Psoas muscle (tissue), 8 donors: ENCODE data around the gene GIPC3. TPM values are rescaled to one million over a fixed set of nuclear protein-coding genes. Genes with fewer than 3 reads are reported as not detected.

ENCODE experiments used
- ATAC-seq, 4 donors: fragments of 200-7000 bp; cut with Tn5 transposase; one replicate each; pipeline ENCODE4 v1.9.1; 2020; ENCODE audit warnings: moderate library complexity in 3 of 4, mild to moderate bottlenecking in 2 of 4
- DNase-seq, 2 donors: peaks; one replicate each; pipeline ENCODE4 v3.0.0-alpha.2; 2020
- H3K27ac ChIP-seq: fragments of 200-600 bp; one replicate; pipeline ENCODE4 v1.8.0; 2022
- H3K27me3 ChIP-seq, 3 donors: fragments of 200-600 bp in 1 of 3; one replicate each; pipeline versions ENCODE4 v1.6.1 to v1.8.0; 2013 to 2022; ENCODE audit warnings: low read length in 2 of 3, mild to moderate bottlenecking in 2 of 3, moderate library complexity in 1 of 3; ENCODE audit not compliant: insufficient read depth in 3 of 3
- H3K36me3 ChIP-seq, 2 donors: fragments of 200-600 bp in 1 of 2; one replicate each; pipeline versions ENCODE4 v1.6.1 to v1.8.0; 2013 to 2022; ENCODE audit warnings: low read depth in 1 of 2, mild to moderate bottlenecking in 1 of 2, moderate library complexity in 1 of 2; ENCODE audit not compliant: insufficient read depth in 1 of 2
- H3K4me1 ChIP-seq: fragments of 200-600 bp; one replicate; pipeline ENCODE4 v1.8.0; 2022
- H3K4me3 ChIP-seq: fragments of 200-600 bp; one replicate; pipeline ENCODE4 v1.8.0; 2022; ENCODE audit warnings: mild to moderate bottlenecking
- H3K9me3 ChIP-seq: fragments of 200-600 bp; one replicate; pipeline ENCODE4 v1.8.0; 2022
- CTCF ChIP-seq: fragments of 200-600 bp; IDR thresholded peaks from one replicate; pipeline ENCODE4 v1.8.0; 2022; ENCODE audit warnings: antibody characterized with exemption
- WGBS, 3 donors: extraction: QIAGEN DNeasy Blood & Tissue Kit; methylation state at CpG; one replicate each; pipeline versions ENCODE4 v1.1.6 to v1.1.7; 2013; 5-methylcytosine and 5-hydroxymethylcytosine counted together
- intact Hi-C, 2 donors: fragments of 100-400 bp; cut with DNase I; formaldehyde crosslinking; loops; one replicate each; pipeline versions ENCODE4 v1.11.0 to v1.14.2; 2022
- polyA plus RNA-seq, 3 donors: library from polyadenylated mRNA; stranded (reverse); fragments of 200-250 nt; gene quantifications; one replicate each; pipeline ENCODE4 v1.2.3, GENCODE V29; 2013
- total RNA-seq, 4 donors: library from RNA; stranded (reverse); fragmentation: NEBNext Ultra II Directional in 2 of 4; extraction: Animal tissue kit (Norgen Biotek cat#: 25700) in 2 of 4; gene quantifications; one replicate each; pipeline versions ENCODE4 v1.2.1 to v1.2.4, GENCODE V29; 2021 to 2023
- donor health status: healthy with polysubstance abuse.
- donor health status: DM: no; HTN: no; CAD: no; lungs with moderate emphysema.
- donor health status: Bipolar disorder and iron deficiency.
- donor health status: healthy.
- donor health status: DM: yes; HTN: yes; CAD: no.
- donor health status: DM: no; HTN: no; CAD: no.
- donor health status: DM: no; HTN: no; CAD: no.
- donor health status: DM: yes; HTN: yes; CAD: no.

The GIPC3 gene
- total and polyA plus RNA-seq, 7 donors: 0.30 to 1.1 (median 0.45) TPM

GRCh38 chr19:3611841-3612240, 26.6 kb downstream of the GIPC3 start:
- intact Hi-C loops: loop anchor here in 1 of 2 donors (10.0 kb wide), 1 partner anchor 307 kb away; no protein-coding TSS in a partner anchor
- Histone ChIP-seq H3K27me3 (peaks cover 0 to 8% (median 4%) of the 10 kb centered on the region in 3 donors), H3K36me3 (peaks cover 0 to 43% of the 10 kb centered on the region in 2 donors), H3K4me1 (peaks cover 5% of the 10 kb centered on the region), H3K4me3 (no peak overlapping the region), H3K9me3 (no peaks in the 10 kb centered on the region), H3K27ac (no peak overlapping the region)
- WGBS, 3 donors: 94 to 96% (median 95%) methylated on average over 36 of the region's 36 CpGs
- no peak for DNase-seq
- TF ChIP-seq CTCF: no peak
- no peak for ATAC-seq

- intact Hi-C loops: loop anchor here in 1 of 2 donors (10.0 kb wide), 1 partner anchor 308 kb away; no protein-coding TSS in a partner anchor
- ATAC-seq: no peak
- DNase-seq: no peak
- 97 to 98% (median 97%) methylated on average over 27 to 33 of the region's 33 CpGs for WGBS, 3 donors
- peaks cover 5% of the 10 kb centered on the region for H3K4me1 ChIP-seq
- peaks cover 0 to 48% of the 10 kb centered on the region in 2 donors for H3K36me3 ChIP-seq
- no peaks in the 10 kb centered on the region for H3K9me3 ChIP-seq
- no peak for TF ChIP-seq CTCF
- H3K27ac ChIP-seq: no peak overlapping the region
- H3K4me3 ChIP-seq: no peak overlapping the region
- peaks cover 0 to 3% (median 2%) of the 10 kb centered on the region in 3 donors for H3K27me3 ChIP-seq
Observed at GRCh38 chr19:3612330-3612729, 27.1 kb downstream of the GIPC3 start.

GRCh38 chr19:3612901-3613741, 27.8 kb downstream of the GIPC3 start:
- Histone ChIP-seq H3K9me3 (no peaks in the 10 kb centered on the region), H3K36me3 (peaks cover 0 to 53% of the 10 kb centered on the region in 2 donors), H3K27ac (no peak overlapping the region), H3K4me3 (no peak overlapping the region), H3K4me1 (peaks cover 5% of the 10 kb centered on the region), H3K27me3 (no peaks in the 10 kb centered on the region)
- TF ChIP-seq CTCF: no peak
- 84 to 91% (median 85%) methylated on average over 66 to 79 of the region's 79 CpGs for WGBS, 3 donors
- DNase-seq (no peak), ATAC-seq (no peak)
- intact Hi-C loops: loop anchor here in 1 of 2 donors (10.0 kb wide), 1 partner anchor 308 kb away; no protein-coding TSS in a partner anchor

GRCh38 chr19:3613818-3614661, 28.8 kb downstream of the GIPC3 start:
- no peak for DNase-seq
- no peak for TF ChIP-seq CTCF
- Histone ChIP-seq H3K27ac (no peak overlapping the region), H3K36me3 (peaks cover 0 to 57% of the 10 kb centered on the region in 2 donors), H3K4me3 (no peak overlapping the region), H3K27me3 (no peaks in the 10 kb centered on the region), H3K9me3 (no peaks in the 10 kb centered on the region), H3K4me1 (peaks cover 7% of the 10 kb centered on the region)
- ATAC-seq: no peak
- WGBS, 3 donors: 92 to 96% (median 92%) methylated on average over 29 to 39 of the region's 39 CpGs
- intact Hi-C loops: loop anchor here in 1 of 2 donors (10.0 kb wide), 1 partner anchor 309 kb away; no protein-coding TSS in a partner anchor
